GM12892 (cell line): ENCODE measurements around the gene CD99L2.
"Not testable (repeated sequence)": the region's sequence is repeated elsewhere in the genome, so short reads cannot be mapped to it uniquely, and the experiment has no call there.

Experiments
- DNase-seq: peaks from one replicate; pipeline ENCODE4 v3.0.0; 2011; ENCODE audit not compliant: insufficient read length
- FAIRE-seq: peaks from 2 replicates; lab custom pipeline; 2011; peaks lifted over from hg19 to GRCh38; lab: Jason Lieb, UNC
- POLR2A ChIP-seq: IDR thresholded peaks from 2 replicates; pipeline ENCODE4 v1.6.1; 2011; ENCODE audit warnings: low read depth, low read length, control low read depth
- POLR2AphosphoS5 ChIP-seq: IDR thresholded peaks from 2 replicates; pipeline ENCODE4 v1.6.1; 2011; ENCODE audit warnings: low read depth, low read length, control low read depth
- TAF1 ChIP-seq: IDR thresholded peaks from 2 replicates; pipeline ENCODE4 v1.6.1; 2011; ENCODE audit warnings: low read depth, mild to moderate bottlenecking, control low read depth, low read length, borderline replicate concordance

CD99L2 gene

DNA sequence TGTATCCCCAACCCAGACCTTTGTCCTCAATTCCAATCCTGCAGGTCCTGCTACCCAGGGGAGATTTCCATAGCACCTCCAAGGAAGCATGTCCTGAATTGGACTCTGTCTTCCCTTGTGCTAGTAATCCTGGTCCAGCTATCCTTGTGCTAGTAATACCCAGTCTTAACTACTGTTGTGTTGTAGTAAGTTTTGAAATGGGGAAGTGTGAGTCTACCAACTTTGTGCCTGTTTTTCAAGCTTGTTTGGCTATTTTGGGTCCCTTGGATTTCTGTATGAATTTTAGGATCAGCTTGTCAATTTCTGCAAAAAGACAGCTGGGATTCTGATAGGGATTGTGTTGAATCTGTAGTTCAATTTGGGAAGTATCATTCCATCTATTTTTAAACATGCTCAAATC, 51.4 kb downstream of the CD99L2 start:
- no peak for FAIRE-seq
- DNase-seq: no peak
- TF ChIP-seq POLR2A (no peak), TAF1 (no peak), POLR2AphosphoS5 (no peak)

DNA sequence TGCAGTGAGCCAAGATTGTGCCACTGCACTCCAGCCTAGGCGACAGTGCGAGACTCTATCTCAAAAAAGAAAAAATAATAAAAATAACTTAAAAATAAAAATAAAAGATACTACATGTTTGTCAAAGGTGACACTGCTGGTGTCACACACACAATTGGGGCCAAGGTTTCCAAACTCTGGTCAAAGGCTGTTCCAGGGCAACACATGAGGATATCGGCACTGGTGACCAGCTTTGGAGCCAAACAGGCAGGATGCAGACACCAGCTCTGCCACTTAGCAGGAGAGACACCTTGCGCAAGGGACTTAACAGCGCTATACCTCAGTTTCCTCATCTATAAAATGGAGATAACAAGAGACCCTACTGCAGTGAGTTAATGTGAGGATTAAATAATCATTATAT, 52.3 kb downstream of the CD99L2 start:
- FAIRE-seq (no peak), DNase-seq (no peak)
- TF ChIP-seq POLR2AphosphoS5: no peak
- TF ChIP-seq POLR2A: no peak
- TF ChIP-seq TAF1: no peak

DNA sequence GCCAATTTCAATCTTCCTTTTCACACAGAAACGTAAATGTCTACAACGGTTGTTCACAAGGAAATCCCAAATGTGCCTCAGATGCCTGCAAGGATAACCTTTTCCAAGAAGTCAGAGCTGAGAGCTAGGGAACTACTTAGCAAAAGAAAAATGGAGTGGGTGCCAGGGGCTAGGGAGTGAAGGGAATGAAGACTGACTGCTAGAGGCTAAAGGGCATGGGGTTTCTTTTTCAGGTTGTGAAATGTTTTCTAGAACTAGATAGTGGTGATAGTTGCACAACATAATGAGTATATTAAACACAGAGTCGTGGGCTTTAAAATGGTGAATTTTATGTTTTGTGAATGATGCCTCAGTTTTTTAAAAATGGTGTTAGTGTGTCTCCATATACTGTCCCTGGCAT, 53.4 kb downstream of the CD99L2 start:
- TF ChIP-seq TAF1 (no peak), POLR2AphosphoS5 (no peak), POLR2A (no peak)
- FAIRE-seq (no peak), DNase-seq (no peak)

GRCh38 chrX:150844016-150844415, 54.5 kb downstream of the CD99L2 start:
- no peak for DNase-seq
- no peak for FAIRE-seq
- TF ChIP-seq POLR2A (no peak), TAF1 (no peak), POLR2AphosphoS5 (no peak)

DNA sequence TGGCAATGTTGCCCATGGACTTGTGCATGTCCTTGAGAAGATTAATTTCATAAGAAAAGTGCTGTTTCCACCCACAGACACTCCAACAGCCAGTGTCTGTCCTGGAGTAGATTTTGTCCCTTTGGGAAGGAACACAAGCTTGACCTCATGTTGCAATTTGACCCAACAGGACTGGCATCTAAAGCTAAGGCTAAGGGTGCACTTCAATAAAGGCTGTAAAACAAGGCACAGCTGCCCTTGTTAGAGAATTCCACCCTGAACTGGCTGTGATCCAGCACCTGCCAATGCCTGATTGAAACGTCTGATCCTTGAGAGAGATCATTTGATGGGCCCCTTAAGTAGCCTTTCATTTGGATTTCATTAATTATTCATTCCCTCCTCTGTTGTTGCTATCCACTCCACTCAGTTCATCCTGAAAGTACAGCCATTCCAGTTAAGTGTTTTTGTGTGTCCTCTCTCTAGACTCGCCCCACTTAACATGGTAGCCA, 56.2 kb downstream of the CD99L2 start:
- DNase-seq: no peak
- TF ChIP-seq TAF1 (no peak), POLR2AphosphoS5 (no peak)
- no peak for FAIRE-seq

DNA sequence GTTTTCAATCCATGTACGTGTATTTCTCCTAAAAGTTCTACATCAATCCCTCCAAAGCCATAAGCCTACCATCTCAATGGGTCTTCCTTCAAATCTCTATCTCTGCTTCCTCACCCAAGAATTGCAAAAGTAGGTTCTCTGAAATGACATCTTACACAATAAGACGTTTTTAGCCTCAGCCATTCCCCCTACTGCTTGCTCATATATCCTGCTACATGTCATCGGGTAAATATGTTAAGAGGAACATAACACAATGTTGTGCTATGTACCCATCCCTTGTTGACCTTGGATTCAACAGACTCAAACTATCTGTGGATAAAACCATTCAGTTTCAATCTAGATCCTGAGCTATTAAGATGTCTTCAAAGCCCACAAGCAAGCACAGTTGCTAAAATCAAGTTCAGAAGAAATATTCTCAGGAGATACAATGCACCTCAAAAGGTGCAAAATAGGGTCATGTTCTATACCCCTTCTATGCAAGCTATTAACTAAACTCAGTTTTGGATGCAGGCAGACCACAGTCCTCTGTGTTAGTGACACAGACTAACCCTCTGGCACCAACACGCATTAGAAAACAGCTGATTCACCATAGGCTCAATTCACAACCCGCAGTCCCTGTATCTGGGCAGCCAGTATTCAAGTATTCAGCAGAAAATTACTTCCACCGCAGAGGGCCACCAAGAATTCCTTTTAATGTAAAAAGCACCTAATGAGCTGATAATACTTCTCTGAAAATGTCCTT, 56.8 kb downstream of the CD99L2 start:
- FAIRE-seq (no peak), DNase-seq (no peak)
- TF ChIP-seq POLR2A (no peak), POLR2AphosphoS5 (no peak), TAF1 (no peak)

DNA sequence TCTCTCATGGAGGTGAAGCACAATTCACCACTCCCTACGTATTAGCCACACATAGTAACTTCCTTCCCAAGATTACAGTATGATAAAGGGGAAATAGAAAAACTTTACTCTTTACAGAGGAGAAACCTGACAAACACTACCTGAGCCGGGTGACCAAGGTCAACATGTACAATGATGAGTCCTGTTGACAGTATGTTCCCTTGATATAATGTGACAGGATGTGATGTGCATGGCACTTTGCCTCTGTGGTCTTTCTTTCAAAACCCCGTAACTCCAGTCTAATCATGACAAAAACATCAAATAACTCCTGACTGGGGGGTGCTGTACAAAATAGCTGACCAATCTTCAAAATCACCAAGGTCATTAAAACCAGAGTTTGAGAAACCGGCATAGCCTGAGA, 60.6 kb downstream of the CD99L2 start:
- no peak for DNase-seq
- no peak for FAIRE-seq
- no peak for TF ChIP-seq POLR2AphosphoS5
- no peak for TF ChIP-seq POLR2A
- TF ChIP-seq TAF1: no peak

GRCh38 chrX:150834695-150835094, 63.8 kb downstream of the CD99L2 start:
- DNase-seq (no peak), FAIRE-seq (no peak)
- TF ChIP-seq POLR2A (no peak), TAF1 (no peak), POLR2AphosphoS5 (no peak)

DNA sequence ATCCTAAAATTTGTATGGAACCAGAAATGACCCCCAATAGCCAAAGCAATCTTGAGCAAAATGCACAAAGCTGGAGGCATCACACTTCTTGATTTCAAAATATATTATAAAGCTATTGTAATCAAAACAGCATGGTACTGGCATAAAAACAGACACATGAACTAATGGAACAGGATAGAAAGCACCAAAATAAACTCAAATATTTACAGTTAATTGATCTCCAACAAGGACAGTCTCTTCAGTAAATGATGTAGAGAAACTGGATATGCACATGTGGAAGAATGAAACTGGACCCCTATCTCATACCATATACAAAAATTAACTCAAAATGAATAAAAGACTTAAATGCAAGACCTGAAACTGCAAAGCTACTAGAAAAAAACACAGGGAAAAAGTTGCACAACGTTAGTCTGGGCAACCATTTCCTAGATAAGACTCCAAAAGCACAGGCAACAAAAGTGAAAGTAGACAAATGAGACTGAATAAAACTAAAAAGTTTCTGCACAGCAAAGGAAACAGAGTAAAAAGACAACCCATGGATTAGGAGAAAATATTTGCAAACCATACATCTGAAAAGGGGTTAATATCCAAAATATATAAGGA, 64.9 kb downstream of the CD99L2 start:
- no peak for DNase-seq
- no peak for FAIRE-seq
- TF ChIP-seq TAF1 (no peak), POLR2AphosphoS5 (no peak), POLR2A (no peak)

GRCh38 chrX:150831863-150832262, 66.6 kb downstream of the CD99L2 start:
- FAIRE-seq (no peak), DNase-seq (no peak)
- TF ChIP-seq TAF1 (no peak), POLR2AphosphoS5 (no peak), POLR2A (no peak)

DNA sequence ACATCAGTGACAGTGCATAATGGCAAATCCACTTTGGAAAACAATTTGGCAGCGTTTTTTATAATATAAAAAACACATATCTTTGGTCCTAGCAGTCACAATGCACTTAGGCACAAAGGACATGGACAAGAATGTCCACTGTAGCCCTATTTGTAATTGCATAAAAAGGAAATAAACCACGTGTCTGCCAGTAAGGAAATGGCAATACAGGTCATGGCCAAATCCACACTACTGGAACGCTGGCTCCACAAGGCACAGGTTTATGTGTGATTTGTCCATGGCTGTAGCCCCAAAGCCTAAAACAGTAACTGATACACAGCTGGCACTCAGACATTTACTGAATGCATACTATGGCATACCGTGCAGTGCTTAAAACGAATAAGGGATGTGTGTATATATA, 69.7 kb downstream of the CD99L2 start:
- TF ChIP-seq POLR2AphosphoS5 (no peak), TAF1 (no peak), POLR2A (no peak)
- DNase-seq (no peak), FAIRE-seq (no peak)

- not testable (repeated sequence) for DNase-seq, FAIRE-seq
These were observed 74.1 kb downstream of the CD99L2 start for GRCh38 chrX:150824352-150824751.

GRCh38 chrX:150823826-150824225, 74.6 kb downstream of the CD99L2 start:
- FAIRE-seq, DNase-seq: not testable (repeated sequence)
